Activated CD8-positive, alpha-beta memory T cell treated with anti-CD3 and anti-CD28 coated beads for 24 hours (primary cell): ENCODE data around the gene SLC25A41.

Source experiments
- DNase-seq: peaks from one replicate; pipeline ENCODE4 v3.0.0-alpha.2; 2020

The SLC25A41 gene

DNA sequence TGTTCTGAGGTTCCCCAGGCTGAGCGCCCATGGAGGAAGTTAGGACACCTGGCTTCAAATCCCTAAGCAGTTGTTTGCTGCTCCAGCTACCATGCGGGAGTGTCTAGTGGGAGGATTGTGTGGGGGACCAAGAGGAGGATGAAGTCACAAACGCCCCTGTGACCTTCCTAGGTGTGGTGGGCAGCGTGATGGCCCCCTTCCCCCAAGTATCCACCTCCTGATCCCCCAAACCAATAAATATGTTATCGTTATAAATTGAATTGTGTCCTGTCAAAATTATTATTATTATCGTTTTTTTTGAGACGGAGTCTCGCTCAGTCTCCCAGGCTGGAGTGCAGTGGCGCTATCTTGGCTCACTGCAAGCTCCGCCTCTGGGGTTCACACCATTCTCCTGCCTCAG is at the start of gene SLC25A41:
SLC25A41 (minus strand) TSS at position 101 of the 400 bp plus-strand sequence; CDS start at position 31, 70 bp downstream.
- DNase-seq, result no peak

DNA sequence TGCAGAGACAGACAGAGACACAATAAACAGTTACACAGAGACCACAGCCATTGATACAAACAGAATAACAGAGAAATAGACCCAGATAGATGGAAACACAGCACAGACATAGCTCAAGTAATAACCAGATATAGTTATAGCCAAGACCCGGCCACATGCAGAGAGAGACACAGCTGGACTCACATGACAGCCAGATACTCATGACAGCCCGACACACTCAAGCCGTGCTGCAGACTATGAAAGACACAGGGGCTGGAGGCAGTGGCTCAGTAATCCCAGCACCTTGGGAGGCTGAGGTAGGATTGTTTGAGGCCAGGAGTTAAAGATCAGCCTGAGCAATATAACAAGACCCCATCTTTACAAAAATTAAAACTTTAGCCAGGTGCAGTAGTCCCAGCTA is 49.7 kb upstream of the SLC25A41 start:
- DNase-seq, result no peak

DNA sequence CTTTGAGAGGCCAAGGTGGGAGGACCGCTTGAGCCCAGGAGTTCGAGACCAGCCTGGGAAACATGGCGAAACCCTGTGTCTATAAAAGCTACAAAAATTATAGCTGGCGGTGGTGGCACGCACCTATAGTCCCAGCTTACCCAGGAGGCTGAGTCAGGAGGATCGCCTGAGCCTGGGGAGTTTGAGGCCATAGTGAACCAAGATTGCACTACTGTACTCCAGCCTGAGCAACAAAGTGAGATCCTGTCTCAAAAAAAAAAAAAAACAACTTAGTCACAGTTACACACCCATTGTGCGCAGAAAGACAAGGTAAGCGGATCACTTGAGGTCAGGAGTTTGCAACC is 48.8 kb upstream of the SLC25A41 start:
- no peak for DNase-seq

DNA sequence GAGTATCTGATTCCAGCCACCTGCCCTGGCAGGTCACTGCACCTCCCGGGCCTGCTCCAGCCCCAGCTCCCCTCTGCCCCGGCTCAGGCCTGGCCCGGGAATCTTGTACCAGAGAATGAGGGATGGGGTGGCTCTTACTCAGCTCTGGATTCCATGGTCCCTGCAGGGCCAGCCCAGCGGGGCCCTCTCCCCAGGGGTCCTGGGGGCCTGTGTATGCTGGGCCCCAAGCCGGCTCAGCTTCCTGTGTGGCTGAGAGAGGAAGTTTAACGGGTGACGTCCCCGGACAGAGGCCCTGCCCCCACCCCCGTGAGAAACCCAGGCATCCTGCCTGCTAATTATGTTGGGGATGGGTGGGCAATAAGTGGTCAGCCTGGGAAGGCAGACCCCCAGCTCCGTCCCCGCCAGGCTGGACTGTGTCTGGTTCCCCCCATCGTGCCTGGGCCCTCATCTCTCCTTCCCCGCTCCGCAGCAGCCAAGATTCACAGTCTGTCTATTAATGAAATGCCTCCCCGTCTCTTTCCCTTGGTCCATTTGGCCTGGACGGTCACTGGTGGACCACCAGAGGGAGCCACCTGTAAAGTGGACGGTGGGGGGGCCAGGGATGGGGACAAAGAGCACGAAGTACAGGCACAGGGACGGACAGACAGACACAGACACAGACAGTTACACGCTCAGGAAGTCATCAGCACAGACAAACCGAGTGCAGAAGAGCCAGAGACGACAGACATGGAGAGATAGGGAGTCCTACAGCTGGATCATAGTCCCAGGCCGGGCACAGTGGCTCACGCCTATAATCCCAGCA is 48.2 kb upstream of the SLC25A41 start, which contains the start of gene DENND1C:
DENND1C (minus strand) TSS at position 247 of the 802 bp plus-strand sequence; CDS start at position 155, 92 bp downstream.
- DNase-seq, result peak; percentile 90

DNA sequence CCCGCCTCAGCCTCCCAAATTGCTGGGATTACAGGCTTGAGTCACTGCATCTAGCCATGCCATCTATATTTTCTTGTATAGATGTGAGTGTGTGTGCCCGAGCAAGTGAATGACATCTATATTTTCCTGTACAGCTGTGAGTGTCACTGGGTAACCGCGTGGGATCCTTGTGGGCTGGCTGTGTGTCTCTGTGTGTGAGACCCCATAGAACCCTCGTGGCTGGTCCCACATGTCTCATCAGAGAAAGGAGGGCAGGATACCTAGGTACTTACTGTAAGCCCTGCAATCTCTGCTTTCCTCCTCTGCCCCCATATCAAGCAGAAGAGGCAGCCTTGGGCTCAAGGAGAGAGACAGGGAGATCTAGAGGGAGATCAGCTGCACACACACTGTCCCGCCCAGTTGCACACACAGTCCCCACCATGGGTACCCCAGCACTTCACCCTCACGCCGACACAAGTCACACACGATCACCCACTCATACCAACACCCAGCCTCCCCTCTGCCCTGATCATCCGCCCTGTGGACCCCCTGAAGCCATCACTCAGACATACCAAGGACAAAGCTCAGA is 47.4 kb upstream of the SLC25A41 start:
- peak; percentile 76 for DNase-seq

DNA sequence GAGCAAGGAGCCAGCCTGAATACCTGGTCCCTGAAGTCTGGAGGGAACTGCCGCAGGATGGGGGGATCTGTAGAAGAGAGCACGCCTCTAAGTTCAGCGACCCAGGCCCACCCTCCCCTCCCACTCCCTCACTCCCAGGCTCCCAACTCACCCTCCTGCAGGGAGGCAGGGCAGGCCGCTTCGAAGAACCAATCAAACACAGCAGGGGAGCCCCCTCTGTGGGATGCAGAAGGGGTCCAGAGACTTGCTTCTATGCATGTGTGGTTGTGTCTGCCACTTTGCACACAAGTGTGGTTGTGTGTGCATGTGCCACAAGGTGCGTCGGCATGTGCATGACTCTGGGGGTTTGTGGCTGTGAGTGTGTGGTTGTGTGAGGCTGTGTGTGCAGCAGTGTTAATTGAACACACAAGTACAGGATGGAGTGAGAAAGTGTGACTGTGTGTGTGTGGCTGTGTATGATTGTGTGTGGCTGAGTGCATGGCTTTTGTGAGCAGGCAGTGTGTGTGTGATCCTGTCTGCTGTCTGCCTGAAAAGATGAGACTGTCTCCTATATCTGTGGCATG is 46.4 kb upstream of the SLC25A41 start:
- DNase-seq, result no peak

DNA sequence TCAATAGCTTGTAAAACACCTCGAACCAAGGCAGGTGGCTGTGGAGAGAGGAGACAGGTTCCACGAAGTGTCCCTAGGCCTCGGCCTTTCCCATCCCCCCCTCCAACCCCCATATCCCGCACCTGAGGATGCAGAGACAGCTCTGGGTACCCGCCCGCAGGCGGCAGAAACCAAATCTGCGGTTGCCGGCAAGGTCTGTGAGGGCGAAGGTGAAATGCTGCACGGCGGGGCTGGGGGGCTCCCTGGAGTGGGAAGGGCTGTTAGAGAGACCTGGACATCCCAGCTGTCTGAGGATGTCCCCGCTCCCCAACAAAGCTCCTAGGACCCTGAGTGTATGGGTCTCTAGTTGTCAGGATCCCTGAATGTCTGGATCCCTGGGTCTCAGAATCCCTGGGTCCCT is 45.3 kb upstream of the SLC25A41 start:
- no peak for DNase-seq

DNA sequence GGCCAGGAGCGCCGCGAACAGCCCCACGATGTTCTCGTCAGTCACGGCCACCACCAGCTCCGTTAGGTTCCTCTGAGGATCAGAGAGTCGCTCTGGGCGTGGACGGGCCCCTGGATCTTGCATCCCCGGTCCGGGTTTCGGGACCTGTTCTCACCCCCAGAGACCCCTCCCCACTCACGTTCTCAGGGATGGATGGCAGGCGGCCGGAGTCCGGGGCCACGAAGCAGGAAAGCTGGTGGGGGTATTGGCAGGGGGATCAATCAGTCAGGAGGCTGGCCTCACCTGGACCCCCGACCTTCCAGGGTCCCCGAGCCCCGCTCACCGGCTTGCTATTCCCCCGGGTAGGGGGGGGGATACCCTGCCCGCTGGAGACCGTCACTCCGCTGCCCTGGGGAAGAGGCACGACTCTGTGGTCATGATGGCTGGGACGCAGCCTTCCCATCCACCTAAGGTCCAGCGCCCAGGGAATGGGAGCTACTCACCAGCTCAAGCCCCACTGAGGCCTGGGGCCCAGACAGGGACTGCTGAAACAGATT is 43.4 kb upstream of the SLC25A41 start:
- no peak for DNase-seq

DNA sequence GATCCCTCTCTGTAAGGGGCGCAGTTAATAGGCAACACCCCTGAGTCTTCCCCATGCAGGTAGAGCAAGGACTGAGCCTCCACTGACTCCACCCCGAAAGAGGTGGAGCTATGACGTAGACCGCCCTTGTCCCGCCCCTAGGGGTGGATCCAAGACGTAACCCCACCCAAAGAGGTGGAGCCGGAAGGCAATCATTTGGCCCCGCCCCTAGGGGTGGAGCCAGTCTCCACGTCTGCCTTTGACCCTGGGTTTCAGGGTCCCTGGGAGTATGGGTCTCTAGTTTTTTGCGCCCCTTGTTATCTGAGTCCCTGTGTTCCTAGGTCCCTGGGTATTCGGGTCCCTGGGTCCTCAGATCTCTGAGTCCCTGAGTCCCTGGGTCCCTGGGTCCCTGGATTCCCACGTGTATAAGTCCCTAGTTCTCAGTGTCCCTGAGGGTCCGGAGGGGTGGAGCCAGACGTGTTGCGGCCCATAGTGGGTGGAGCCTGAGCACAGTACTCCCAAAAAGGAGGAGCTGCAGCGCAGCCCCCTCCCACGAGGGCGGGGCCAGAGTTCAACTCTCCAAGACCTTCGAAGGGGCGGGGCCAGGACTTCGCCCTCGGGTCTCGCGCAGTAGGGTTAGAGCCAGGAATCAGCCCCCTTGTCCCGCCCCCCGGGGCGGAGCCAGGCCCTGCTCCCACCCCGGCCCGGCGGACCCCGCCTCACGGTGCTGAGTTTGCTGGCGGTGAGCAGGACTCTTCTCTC is 42.8 kb upstream of the SLC25A41 start:
- peak; percentile 89 for DNase-seq

DNA sequence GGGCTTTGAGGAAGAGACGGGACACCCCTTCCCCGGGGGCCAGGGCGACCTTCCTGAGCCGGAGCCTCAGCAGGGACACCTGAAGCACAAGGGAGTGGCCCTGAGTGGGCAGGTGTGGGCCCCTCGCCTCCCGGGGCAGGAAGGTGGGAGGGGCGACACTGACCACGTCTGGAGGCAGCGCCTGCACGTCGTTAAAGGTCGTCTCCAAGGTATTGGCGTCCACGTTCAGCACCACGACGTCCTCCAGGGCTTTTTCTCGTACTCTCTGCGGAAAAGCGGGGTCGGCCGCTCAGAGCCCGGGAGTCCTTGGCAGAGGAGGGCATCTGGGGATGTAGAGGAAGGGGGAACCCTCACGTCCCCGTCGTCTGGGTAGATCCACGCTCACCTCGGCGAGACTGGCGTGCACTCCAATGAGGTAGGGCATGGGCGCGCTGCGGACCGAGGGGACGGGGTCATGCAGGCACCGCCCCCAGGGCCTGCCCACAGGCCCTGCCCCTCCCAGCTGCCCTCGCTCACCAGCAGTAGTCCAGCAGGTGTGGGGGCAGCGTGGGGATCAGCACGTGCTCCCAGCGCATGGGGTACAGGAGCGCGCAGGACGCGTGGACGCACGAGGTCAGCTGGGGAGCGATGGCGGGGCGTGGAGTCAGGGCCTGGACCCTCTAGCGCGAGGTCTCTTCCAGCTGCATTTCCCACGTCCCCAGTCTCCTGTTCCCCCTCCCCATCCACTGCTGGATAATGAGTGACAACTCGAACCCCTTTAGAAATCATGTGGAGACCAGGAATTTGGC is 42.0 kb upstream of the SLC25A41 start:
- no peak for DNase-seq

DNA sequence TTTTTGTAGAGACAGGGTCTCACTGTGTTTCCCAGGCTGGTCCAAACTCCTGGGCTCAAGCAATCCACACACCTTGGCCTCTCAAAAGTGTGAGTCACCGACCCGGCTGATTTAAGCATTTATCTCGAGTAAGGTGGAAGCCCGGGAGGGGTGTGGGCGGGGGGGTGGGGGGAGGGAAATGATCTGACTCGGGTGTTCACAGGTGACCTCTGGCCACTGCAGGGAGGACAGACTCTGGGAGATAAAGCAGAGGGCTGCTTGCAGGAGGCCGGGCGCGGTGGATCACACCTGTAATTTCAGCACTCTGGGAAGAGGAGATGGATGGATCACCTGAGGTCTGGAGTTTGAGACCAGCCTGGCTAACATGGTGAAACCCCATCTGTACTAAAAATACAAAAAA is 40.1 kb upstream of the SLC25A41 start:
- no peak for DNase-seq

DNA sequence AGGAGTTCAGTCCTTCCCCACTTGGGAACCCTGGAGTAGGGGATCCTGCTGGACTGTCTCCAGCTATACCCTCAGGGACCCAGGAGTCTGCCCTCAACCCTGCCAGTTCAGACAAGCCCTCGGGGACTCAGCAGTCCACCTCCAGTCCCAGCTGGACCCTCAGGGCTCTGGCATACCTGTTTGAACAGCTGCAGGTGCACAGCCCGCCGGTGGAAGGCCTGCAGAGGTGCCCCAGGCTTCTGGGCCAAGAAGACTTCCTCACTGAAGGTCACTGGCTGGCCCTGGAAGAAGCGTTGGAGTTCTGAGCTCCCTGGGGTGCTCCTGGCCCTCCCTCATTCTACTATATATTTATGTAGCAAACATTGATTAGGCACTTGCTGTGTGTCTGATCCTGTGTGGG is 39.1 kb upstream of the SLC25A41 start:
- no peak for DNase-seq

DNA sequence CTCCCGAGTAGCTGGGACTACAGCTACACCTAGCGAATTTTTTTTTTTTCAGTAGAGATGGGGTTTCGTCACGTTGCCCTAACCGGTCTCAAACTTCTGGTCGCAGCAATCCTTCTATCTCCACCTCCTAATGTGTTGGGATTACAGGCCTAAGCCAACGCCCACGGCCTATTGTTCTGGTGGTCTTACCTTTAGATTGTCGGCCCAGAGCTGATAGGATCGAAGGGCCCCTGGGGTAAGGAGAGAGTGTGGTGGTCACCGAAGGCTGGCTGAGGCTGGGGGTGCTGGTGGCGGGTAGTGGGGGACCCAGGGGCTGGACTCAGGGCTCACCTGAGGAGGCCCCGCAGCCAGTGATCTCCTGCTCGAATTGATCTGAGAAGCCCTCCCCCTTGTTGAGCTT is 37.5 kb upstream of the SLC25A41 start:
- DNase-seq, result no peak

DNA sequence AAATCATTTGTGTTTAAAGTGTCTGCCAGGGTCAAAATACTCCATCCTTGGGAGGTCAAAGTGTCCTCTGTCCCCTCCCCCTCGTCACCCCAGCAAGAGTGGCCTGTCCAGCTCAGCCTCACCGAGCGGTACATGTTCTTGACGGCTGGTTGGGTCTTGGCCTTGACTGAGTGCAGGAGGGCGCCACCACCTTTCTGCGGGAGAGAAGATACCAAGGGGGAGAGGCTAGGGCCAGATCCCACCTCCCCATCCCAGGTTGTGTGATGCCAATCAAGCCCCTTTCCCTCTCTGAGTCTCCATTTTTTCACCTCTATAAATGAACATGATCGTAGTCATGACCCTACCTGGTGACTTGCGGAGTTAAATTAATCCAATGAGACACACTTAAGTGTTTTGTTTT is 36.6 kb upstream of the SLC25A41 start:
- no peak for DNase-seq

DNA sequence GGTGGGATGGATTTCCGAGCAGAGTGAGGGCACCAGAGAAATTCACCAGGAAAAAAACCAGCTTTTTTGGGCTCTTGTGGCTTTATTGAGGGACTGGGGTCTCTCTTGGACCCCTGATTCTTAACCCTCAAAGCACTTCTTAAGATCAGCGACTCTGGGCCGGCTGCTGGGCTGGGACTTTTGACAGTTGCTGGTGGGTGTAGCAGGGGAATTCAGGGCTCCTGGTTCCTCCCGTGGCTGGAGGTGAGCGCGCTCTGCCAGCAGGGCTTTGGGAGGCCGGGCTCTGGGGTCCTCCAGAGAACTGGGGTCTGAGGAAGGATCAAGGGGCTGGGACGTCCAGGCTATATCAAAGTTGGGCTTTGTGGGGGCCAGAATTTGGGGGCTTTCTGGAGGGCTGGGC is 33.8 kb upstream of the SLC25A41 start:
- no peak for DNase-seq

DNA sequence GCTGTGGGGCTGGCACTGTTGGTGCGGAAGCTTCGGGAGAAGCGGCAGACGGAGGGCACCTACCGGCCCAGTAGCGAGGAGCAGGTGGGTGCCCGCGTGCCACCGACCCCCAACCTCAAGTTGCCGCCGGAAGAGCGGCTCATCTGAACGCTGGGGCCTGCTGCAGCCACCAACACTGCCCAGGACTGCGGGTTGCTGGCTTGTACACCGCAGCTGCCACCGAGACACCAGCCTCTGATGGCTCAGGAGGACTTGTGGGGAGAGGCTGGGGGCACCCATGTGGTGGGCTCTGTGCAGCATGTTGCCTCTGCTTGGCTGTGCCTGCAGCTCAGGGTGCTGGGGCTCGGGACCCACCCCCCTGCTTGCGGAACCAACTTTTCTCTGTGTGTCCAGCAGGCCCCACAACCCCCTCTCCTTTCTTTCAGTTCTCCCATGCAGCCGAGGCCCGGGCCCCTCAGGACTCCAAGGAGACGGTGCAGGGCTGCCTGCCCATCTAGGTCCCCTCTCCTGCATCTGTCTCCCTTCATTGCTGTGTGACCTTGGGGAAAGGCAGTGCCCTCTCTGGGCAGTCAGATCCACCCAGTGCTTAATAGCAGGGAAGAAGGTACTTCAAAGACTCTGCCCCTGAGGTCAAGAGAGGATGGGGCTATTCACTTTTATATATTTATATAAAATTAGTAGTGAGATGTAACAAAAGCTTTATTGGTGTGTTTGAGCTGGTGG is 33.1 kb upstream of the SLC25A41 start:
- no peak for DNase-seq

DNA sequence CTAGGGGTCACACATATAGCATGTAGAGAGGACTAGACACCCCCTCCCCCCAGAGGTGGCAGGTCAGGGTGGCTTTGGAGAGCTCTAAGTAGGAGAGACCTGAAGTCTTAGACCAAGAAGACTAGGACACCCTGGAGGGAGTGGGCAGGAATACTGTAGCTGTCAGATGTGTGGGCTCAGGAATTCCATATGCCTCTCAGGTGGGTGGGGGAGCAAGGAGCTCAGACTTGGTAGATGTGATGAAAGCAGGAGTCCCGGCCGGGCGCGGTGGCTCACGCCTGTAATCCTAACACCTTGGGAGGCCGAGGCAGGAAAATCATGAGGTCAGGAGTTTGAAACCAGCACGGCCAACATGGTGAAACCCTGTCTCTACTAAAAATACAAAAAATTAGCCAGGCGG is 32.1 kb upstream of the SLC25A41 start:
- no peak for DNase-seq

DNA sequence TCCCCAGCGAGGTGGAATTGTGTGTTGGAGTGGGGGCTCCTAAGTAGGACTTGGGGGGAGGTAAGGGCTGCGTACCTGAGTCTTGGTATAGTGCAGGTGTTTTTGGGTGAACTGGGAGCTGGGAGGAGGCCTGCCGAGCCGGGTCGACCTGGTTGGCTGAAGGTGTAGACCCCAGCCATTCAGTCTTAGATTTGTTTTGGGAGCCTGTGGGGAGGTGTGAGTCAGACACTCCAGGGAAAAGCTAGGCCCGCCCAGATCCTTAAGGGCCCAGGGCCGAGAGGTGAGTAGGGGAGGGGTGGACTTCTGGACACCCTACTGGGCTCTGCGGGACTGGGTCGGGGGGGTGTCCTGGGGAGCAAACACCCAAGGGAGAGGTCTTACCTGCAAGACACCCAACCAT is 31.4 kb upstream of the SLC25A41 start:
- DNase-seq, result no peak

DNA sequence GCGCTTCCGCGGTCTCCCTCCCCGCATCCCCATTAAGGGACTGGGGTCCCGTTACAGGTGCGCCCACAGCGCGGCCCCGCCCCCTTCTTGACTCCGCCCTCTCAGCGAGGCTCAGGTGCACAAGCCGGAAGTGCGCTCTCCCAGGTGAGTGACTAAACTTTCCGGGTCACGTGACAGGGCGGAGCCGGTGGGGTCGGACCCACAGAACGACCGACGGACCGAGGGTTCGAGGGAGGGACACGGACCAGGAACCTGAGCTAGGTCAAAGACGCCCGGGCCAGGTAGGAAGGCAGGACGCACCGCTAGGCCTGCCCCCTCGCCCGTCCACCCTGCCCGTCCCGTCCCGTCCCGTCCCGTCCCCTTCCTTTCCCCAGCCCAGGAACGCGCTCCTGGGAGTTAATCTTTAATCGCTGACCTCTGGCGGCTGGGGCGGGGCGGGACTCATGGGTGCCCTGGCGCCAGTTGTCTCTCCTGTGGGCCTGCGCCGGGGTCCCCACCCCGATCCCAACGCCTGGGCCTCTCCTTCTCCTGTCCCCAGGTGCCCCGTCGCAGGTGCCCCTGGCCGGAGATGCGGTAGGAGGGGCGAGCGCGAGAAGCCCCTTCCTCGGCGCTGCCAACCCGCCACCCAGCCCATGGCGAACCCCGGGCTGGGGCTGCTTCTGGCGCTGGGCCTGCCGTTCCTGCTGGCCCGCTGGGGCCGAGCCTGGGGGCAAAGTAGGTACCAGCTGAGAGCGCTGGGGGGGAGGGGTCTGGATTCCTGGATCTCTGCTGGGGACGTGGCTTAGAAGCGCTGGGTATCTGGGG is 30.7 kb upstream of the SLC25A41 start, which contains the start of gene CRB3:
CRB3 (plus strand) TSS at position 202 of the 804 bp plus-strand sequence; CDS start at position 633, 431 bp downstream.
- DNase-seq, result peak; percentile 68

DNA sequence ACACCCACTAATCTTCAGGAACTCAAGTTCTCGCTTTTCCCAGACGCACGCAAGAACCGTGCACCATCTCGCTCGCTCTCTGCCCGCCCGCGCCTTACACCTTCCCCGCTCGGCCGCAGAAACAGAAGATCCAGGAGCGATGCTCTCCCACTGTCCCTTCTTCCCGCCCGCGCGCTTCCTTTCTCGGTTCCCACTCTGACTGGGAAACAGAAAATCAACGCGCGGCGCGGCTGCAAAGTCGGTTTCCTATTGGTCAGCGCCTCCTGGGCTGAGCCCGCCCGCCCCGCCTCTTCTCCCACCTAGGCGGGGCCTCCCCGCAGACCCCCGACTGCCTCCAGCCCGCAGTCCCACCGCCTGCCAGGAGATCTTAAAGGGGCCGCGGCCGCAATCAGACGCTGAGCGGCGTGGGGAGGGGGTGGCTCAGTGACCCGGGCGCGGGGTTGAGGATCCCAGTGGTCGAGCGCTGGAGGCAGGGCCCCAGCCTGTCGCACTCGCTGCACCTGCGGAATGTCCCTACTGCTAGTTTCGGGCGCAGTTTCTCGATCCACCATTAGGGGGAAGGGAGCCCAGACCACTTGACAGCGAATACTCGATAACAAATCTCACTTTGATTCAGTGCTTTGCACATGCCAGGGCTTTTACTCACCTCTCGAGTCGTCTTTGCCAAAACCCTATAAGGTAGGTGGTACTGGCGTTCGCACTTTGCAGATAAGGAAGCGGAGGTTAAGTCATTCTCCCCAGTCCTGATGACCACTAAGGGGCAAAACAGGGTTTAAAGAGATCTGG is 26.7 kb upstream of the SLC25A41 start:
- peak; percentile 97 for DNase-seq
